COR-L47 (cell line): ENCODE results near the gene ARFGAP1.

Experiments
- DNase-seq: peaks from one replicate; lab custom pipeline; 2025; lab: John Stamatoyannopoulos, UW

The ARFGAP1 gene

GRCh38 chr20:63280371-63280770, 7.8 kb downstream of the ARFGAP1 start:
- DNase-seq = no peak

GRCh38 chr20:63280929-63281545, 8.4 kb downstream of the ARFGAP1 start:
- DNase-seq = no peak

- no peak for DNase-seq
Observed at GRCh38 chr20:63281742-63282665, 9.4 kb downstream of the ARFGAP1 start.

GRCh38 chr20:63282946-63283345, 10.3 kb downstream of the ARFGAP1 start:
- DNase-seq = no peak

- DNase-seq = no peak
Observed at GRCh38 chr20:63283397-63284082, 10.9 kb downstream of the ARFGAP1 start.

GRCh38 chr20:63284083-63284440, 11.4 kb downstream of the ARFGAP1 start:
- no peak for DNase-seq

- no peak for DNase-seq
Observed at GRCh38 chr20:63284544-63284949, 11.9 kb downstream of the ARFGAP1 start.

- no peak for DNase-seq
Observed at GRCh38 chr20:63284981-63285524, 12.4 kb downstream of the ARFGAP1 start.

GRCh38 chr20:63285636-63286615, 13.3 kb downstream of the ARFGAP1 start:
- DNase-seq = no peak

GRCh38 chr20:63286781-63287696, 14.4 kb downstream of the ARFGAP1 start:
- DNase-seq = no peak

GRCh38 chr20:63287697-63288580, 15.3 kb downstream of the ARFGAP1 start:
- no peak for DNase-seq

GRCh38 chr20:63288581-63289251, 16.1 kb downstream of the ARFGAP1 start:
- no peak for DNase-seq

- no peak for DNase-seq
Observed at GRCh38 chr20:63289311-63290135, 16.9 kb downstream of the ARFGAP1 start.

- no peak for DNase-seq
Observed at GRCh38 chr20:63290136-63290676, 17.6 kb downstream of the ARFGAP1 start.

- DNase-seq = no peak
Observed at GRCh38 chr20:63290677-63291472, 18.3 kb downstream of the ARFGAP1 start.

- DNase-seq = no peak
Observed at GRCh38 chr20:63291811-63292210, 19.2 kb downstream of the ARFGAP1 start.

GRCh38 chr20:63292292-63292701, 19.7 kb downstream of the ARFGAP1 start:
- DNase-seq = no peak
